ENCODE data around the gene RASGRF2.
A peak's percentile ranks its signal among the peaks of the same experiment; 100 is the strongest.
"Not testable (repeated sequence)": the region's sequence is repeated elsewhere in the genome, so short reads cannot be mapped to it uniquely, and the experiment has no call there.

Gene RASGRF2

GRCh38 chr5:81251922-81252321 is 291.8 kb downstream of the RASGRF2 start:
- WGBS, 2 experiments, result 94 to 97% methylated on average over 5 of the region's 5 CpGs
- Histone ChIP-seq H3K27ac (ENCODE audit: insufficient read depth, low read depth, low read length, poor library complexity, severe bottlenecking) (no peak overlapping the region), H3K36me3 (ENCODE audit: control insufficient read depth, insufficient read depth, low read length) (no peaks in the 10 kb centered on the region)

DNA sequence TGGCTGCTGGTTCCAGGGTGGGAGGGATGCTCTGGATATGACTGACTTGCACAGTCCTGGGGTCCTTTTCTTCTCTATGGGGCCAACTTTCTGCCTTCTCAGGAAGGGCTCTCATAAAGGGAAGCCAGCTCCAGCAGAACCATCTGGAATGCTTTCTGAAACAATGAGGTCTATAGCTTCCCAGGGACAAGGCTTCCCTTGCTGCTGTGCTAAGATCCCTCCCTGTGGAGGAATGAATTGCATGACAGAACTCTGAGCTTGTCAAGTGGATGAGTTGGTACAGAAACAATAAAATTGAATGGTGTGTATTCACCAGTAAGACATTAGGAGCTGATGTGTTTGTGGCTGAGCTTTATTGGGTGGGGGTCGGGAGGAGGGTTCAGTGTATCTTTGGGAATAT is 292.7 kb downstream of the RASGRF2 start:
- Histone ChIP-seq H3K27me3 (ENCODE audit: control insufficient read depth, insufficient read depth, low read length, poor library complexity, severe bottlenecking) (no peaks in the 10 kb centered on the region), H3K36me3 (ENCODE audit: control insufficient read depth, insufficient read depth, low read length) (no peaks in the 10 kb centered on the region), H3K4me3 (ENCODE audit: insufficient read depth, low read depth, low read length) (no peak overlapping the region), H3K27ac (ENCODE audit: insufficient read depth, low read depth, low read length, poor library complexity, severe bottlenecking) (no peak overlapping the region), H3K4me1 (ENCODE audit: control insufficient read depth, insufficient read depth, low read length) (peaks cover 7% of the 10 kb centered on the region), H3K9me3 (ENCODE audit: control insufficient read depth, low read length) (no peaks in the 10 kb centered on the region)
- WGBS, 2 experiments, result 100% methylated on average over 1 of the region's 1 CpG; no CpG with 5 or more reads in 1 of the 2 experiments

More at GRCh38 chr5:81251922-81252321, 291.8 kb downstream of the RASGRF2 start:
- no peaks in the 10 kb centered on the region for H3K27me3 ChIP-seq (ENCODE audit: control insufficient read depth, insufficient read depth, low read length, poor library complexity, severe bottlenecking)
- no peak overlapping the region for H3K4me3 ChIP-seq (ENCODE audit: insufficient read depth, low read depth, low read length)
- peaks cover 16% of the 10 kb centered on the region for H3K4me1 ChIP-seq (ENCODE audit: control insufficient read depth, insufficient read depth, low read length)
- H3K9me3 ChIP-seq (ENCODE audit: control insufficient read depth, low read length), result no peaks in the 10 kb centered on the region

DNA sequence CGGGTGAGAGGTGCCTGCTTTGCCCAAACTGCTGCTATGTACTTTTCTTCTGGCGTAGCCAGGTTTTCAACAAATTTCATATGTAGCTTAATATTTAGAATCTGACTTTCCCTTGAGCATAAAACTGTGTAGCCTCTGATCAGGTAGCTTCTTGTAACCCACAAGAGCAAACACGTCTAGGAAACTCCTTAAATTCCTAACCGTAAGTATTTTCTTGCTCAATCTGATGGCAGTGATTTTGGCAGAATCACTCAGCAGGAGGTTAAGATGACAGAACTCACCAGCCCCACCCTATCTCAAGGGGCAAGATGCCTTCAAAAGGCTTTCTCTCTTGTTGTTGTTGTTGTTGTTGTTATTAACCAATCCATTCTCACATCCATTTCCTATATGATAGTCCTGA is 293.7 kb downstream of the RASGRF2 start:
- Histone ChIP-seq H3K4me1 (ENCODE audit: control insufficient read depth, insufficient read depth, low read length) (peaks cover 3% of the 10 kb centered on the region), H3K27me3 (ENCODE audit: control insufficient read depth, insufficient read depth, low read length, poor library complexity, severe bottlenecking) (no peaks in the 10 kb centered on the region), H3K27ac (ENCODE audit: insufficient read depth, low read depth, low read length, poor library complexity, severe bottlenecking) (no peak overlapping the region), H3K36me3 (ENCODE audit: control insufficient read depth, insufficient read depth, low read length) (no peaks in the 10 kb centered on the region), H3K9me3 (ENCODE audit: control insufficient read depth, low read length) (no peaks in the 10 kb centered on the region), H3K4me3 (ENCODE audit: insufficient read depth, low read depth, low read length) (no peak overlapping the region)
- WGBS, 2 experiments, result 90 to 91% methylated on average over 4 of the region's 4 CpGs

DNA sequence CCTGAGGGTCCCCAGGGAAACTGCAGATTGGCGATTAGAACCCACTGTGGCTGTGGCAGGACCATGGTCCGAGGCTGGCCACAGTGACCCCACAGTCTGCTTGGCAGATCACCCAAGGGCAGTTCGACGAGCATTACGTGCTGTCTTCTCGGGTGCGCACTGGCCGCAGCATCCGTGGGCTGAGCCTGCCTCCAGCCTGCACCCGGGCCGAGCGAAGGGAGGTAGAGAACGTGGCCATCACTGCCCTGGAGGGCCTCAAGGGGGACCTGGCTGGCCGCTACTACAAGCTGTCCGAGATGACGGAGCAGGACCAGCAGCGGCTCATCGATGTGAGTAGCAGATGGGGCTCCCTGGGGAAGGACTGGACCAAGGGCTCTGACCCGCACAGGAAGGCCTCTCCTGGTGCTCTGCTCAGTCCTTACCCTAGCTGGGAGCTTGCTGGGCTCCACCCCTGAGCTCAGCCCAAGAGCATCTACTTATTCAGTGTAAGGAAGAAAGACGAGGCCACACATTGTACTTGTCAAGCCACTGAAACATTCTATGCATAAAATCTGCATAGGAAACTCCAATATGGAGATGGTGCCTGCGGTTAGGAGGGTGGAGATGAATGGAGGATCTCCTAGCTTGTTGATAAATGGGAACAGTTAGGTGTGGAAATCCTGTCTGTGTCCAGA is 294.9 kb downstream of the RASGRF2 start:
- H3K27me3 ChIP-seq (ENCODE audit: control insufficient read depth, insufficient read depth, low read length, poor library complexity, severe bottlenecking), result no peaks in the 10 kb centered on the region
- no peak overlapping the region for H3K27ac ChIP-seq (ENCODE audit: insufficient read depth, low read depth, low read length, poor library complexity, severe bottlenecking)
- H3K4me3 ChIP-seq (ENCODE audit: insufficient read depth, low read depth, low read length), result no peak overlapping the region
- H3K9me3 ChIP-seq (ENCODE audit: control insufficient read depth, low read length), result no peaks in the 10 kb centered on the region
- 94% methylated on average over 21 of the region's 21 CpGs for WGBS, 2 experiments
- no peaks in the 10 kb centered on the region for H3K36me3 ChIP-seq (ENCODE audit: control insufficient read depth, insufficient read depth, low read length)
- peaks cover 3% of the 10 kb centered on the region for H3K4me1 ChIP-seq (ENCODE audit: control insufficient read depth, insufficient read depth, low read length)

DNA sequence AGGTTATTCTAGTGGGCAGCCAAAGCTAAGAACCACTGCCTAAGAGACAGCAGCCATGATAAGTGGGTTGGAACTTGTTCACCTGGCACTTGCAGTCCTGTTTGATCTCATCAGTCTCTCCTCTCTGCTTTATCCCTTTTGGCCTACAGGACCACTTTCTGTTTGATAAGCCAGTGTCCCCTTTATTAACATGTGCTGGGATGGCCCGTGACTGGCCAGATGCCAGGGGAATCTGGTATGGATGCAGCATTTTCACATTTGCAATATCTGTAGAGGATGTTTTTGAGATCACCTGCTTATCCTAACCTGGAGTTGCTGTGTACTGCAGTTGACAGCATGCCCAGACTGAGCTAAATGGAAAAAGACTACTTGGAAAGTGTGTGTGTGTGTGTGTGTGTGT is 296.6 kb downstream of the RASGRF2 start:
- Histone ChIP-seq H3K36me3 (ENCODE audit: control insufficient read depth, insufficient read depth, low read length) (no peaks in the 10 kb centered on the region), H3K9me3 (ENCODE audit: control insufficient read depth, low read length) (no peaks in the 10 kb centered on the region), H3K27ac (ENCODE audit: insufficient read depth, low read depth, low read length, poor library complexity, severe bottlenecking) (no peak overlapping the region), H3K27me3 (ENCODE audit: control insufficient read depth, insufficient read depth, low read length, poor library complexity, severe bottlenecking) (no peaks in the 10 kb centered on the region), H3K4me1 (ENCODE audit: control insufficient read depth, insufficient read depth, low read length) (peaks cover 3% of the 10 kb centered on the region), H3K4me3 (ENCODE audit: insufficient read depth, low read depth, low read length) (no peak overlapping the region)
- WGBS, 2 experiments, result 93 to 100% methylated on average over 1 of the region's 1 CpG

DNA sequence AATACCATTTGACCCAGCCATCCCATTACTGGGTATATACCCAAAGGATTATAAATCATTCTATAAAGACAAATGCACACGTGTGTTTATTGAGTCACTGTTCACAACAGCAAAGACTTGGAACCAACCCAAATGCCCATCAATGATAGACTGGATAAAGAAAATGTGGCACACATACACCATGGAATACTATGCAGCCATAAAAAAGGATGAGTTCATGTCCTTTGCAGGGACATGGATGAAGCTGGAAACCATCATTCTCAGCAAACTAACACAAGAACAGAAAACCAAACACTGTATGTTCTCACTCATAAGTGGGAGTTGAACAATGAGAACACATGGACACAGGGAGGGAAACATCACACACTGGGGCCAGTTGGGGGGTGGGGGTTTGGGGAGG is 302.6 kb downstream of the RASGRF2 start:
- 88 to 100% methylated on average over 1 of the region's 1 CpG for WGBS, 2 experiments
- not testable (repeated sequence) for H3K4me1 ChIP-seq (ENCODE audit: control insufficient read depth, insufficient read depth, low read length); H3K9me3 ChIP-seq (ENCODE audit: control insufficient read depth, low read length); H3K27me3 ChIP-seq (ENCODE audit: control insufficient read depth, insufficient read depth, low read length, poor library complexity, severe bottlenecking); H3K27ac ChIP-seq (ENCODE audit: insufficient read depth, low read depth, low read length, poor library complexity, severe bottlenecking); H3K36me3 ChIP-seq (ENCODE audit: control insufficient read depth, insufficient read depth, low read length); H3K4me3 ChIP-seq (ENCODE audit: insufficient read depth, low read depth, low read length)

- peaks cover 1% of the 10 kb centered on the region for H3K4me1 ChIP-seq (ENCODE audit: control insufficient read depth, insufficient read depth, low read length)
- peaks cover 2% of the 10 kb centered on the region for H3K36me3 ChIP-seq (ENCODE audit: control insufficient read depth, insufficient read depth, low read length)
Observed at GRCh38 chr5:81265101-81265500, 304.9 kb downstream of the RASGRF2 start.

GRCh38 chr5:81268521-81269196 is 308.5 kb downstream of the RASGRF2 start:
- Histone ChIP-seq H3K9me3 (ENCODE audit: control insufficient read depth, low read length) (no peaks in the 10 kb centered on the region), H3K36me3 (ENCODE audit: control insufficient read depth, insufficient read depth, low read length) (peaks cover 2% of the 10 kb centered on the region), H3K27ac (ENCODE audit: insufficient read depth, low read depth, low read length, poor library complexity, severe bottlenecking) (no peak overlapping the region), H3K27me3 (ENCODE audit: control insufficient read depth, insufficient read depth, low read length, poor library complexity, severe bottlenecking) (no peaks in the 10 kb centered on the region), H3K4me1 (ENCODE audit: control insufficient read depth, insufficient read depth, low read length) (peaks cover 3% of the 10 kb centered on the region), H3K4me3 (ENCODE audit: insufficient read depth, low read depth, low read length) (no peak overlapping the region)
- WGBS, 2 experiments, result 63 to 74% methylated on average over 3 of the region's 3 CpGs

More at GRCh38 chr5:81265101-81265500, 304.9 kb downstream of the RASGRF2 start:
- no peak overlapping the region for H3K27ac ChIP-seq (ENCODE audit: insufficient read depth, low read depth, low read length, poor library complexity, severe bottlenecking)
- H3K9me3 ChIP-seq (ENCODE audit: control insufficient read depth, low read length), result no peaks in the 10 kb centered on the region
- H3K27me3 ChIP-seq (ENCODE audit: control insufficient read depth, insufficient read depth, low read length, poor library complexity, severe bottlenecking), result no peaks in the 10 kb centered on the region
- no peak overlapping the region for H3K4me3 ChIP-seq (ENCODE audit: insufficient read depth, low read depth, low read length)

DNA sequence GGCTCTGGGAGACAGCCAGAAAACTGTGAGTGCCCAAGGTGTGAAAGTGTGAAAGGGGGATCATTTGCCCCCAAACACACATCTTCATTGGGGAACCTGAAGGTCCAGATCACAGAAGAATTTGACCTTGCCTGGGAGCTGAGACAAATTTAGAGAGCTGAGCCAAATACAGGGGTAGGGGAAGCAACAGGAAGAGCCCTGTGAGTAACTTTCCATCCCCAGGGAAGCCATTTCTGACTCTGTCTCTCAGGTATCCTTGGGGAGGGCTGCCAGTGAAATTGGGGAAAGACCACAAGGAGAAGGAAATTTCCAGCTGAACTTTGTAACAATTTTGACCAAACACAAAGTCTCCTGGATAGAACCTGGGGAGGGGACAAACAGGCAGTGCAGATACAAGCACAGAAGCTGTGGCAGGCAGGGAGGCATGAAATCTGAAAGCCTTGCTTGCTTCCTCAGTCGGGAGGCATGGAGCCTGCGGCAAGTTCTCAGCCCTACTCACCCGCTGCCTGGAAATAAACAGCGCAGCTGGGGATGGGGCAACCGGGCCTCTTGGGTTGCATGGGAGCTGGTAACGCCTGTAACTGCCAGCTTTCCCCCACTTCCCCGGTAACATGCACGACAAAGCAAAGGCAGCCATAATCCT is 309.7 kb downstream of the RASGRF2 start:
- H3K4me1 ChIP-seq (ENCODE audit: control insufficient read depth, insufficient read depth, low read length), result peaks cover 3% of the 10 kb centered on the region
- WGBS, 2 experiments, result 69 to 71% methylated on average over 8 of the region's 8 CpGs
- no peaks in the 10 kb centered on the region for H3K9me3 ChIP-seq (ENCODE audit: control insufficient read depth, low read length)
- peak overlapping the region; percentile 38 for H3K27ac ChIP-seq (ENCODE audit: insufficient read depth, low read depth, low read length, poor library complexity, severe bottlenecking)
- no peak overlapping the region for H3K4me3 ChIP-seq (ENCODE audit: insufficient read depth, low read depth, low read length)
- peaks cover 2% of the 10 kb centered on the region for H3K36me3 ChIP-seq (ENCODE audit: control insufficient read depth, insufficient read depth, low read length)
- no peaks in the 10 kb centered on the region for H3K27me3 ChIP-seq (ENCODE audit: control insufficient read depth, insufficient read depth, low read length, poor library complexity, severe bottlenecking)

- not testable (repeated sequence) for H3K27me3 ChIP-seq (ENCODE audit: control insufficient read depth, insufficient read depth, low read length, poor library complexity, severe bottlenecking); H3K9me3 ChIP-seq (ENCODE audit: control insufficient read depth, low read length); H3K36me3 ChIP-seq (ENCODE audit: control insufficient read depth, insufficient read depth, low read length); H3K4me3 ChIP-seq (ENCODE audit: insufficient read depth, low read depth, low read length); H3K4me1 ChIP-seq (ENCODE audit: control insufficient read depth, insufficient read depth, low read length)
- H3K27ac ChIP-seq (ENCODE audit: insufficient read depth, low read depth, low read length, poor library complexity, severe bottlenecking), result peak overlapping the region; percentile 38
- 80% methylated on average over 2 of the region's 2 CpGs for WGBS, 2 experiments
Observed at GRCh38 chr5:81270394-81271027, 310.3 kb downstream of the RASGRF2 start.

All from ectodermal cell (in vitro differentiated cells).